ENCODE measurements around the gene TM4SF20.

Gene TM4SF20

DNA sequence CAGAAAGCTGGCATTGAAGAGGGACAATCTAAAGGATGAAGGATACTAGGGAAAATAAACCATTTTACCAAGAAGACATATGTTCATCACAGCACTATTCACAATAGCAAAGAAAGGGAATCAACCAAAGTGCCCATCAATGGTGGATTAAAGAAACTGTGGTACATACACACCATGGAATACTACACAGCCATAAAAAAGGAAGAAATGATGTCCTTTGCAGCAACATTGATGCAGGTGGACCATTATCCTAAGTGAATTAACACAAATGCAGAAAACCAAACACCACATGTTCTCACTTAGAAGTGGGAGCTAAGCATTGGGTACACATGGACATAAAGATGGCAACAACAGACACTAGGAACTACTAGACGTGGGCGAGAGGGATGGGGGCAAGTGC is 61.3 kb downstream of the TM4SF20 start:
- DNase-seq: no peak

- no peak for DNase-seq
Observed at GRCh38 chr2:227313310-227313709, 65.8 kb downstream of the TM4SF20 start.

DNA sequence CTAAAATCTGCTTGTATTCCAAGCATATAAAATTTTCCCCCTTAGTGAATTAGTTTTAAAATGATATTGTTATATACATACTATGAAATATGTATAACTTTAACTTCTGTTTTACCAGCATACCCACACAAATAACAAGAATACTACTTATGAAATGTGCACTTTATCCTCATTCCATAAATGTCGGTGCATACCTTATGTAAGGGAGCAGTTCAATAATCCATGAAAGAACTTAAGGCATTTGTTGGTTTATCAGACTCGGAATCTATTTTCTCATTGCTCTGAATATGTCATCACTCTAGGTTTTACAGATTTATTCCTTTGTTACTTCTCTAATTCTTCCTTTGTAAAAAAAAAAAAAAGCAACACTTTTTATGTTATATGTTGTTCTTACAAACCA is 66.5 kb downstream of the TM4SF20 start:
- no peak for DNase-seq
